ENCODE data around the gene TTC28.

The TTC28 gene

DNA sequence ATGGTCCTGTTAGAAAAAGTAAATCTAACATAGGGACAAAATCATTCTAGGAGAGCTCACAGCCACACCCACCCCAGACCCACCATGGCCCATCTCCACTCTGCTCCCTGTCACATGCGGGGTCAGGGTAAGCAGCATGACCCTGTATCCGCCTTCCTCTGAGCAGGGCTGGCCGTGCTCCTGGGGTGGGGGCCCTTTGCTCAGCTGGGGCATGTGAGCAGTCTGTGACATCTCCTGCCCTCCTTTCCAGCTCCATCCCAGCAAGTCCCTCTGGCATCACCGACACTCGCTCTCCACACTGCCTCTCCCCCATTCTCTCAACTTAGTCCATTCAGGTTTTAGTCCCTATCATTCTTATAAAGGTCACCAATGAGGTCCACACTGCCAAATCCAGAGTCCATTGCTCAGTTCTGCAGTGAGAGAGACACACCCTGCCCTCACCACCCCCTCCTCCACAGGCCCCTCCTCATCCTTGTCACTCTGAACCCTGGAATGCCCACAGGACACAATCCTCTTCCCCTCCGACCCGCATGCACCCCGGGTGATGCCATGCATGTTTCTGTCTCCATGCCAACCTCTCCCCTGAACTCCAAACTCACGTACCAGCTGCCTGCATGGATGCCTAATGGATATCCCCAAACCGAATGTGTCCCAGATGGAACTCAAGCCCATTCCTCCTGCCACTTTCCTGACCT is 695.5 kb downstream of the TTC28 start:
- in situ Hi-C loops (cut with MboI; ENCODE audit: low sequenced_read_pairs), result no loop called here

DNA sequence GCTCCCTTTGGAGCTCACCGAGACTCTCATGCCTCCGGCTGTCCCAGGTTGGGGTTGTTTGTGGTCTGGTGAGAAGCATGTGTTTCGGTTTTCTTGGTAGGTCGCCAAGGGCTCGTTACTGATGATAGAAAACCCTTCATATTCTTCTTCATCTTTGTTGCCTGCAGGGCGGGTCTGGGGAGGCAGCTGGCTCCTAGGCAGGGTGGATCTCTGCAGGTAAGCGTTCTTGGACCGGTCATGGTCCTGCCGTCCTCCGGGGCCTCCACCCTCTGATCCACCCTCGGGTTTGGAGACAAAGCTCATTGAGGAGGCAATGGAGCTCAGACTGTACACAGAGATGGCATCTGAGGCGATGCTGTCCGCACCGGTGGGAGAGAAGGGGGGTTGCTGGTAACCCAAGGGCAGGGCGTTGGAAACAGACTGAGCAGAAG is 696.3 kb downstream of the TTC28 start:
- in situ Hi-C loops (cut with MboI; ENCODE audit: low sequenced_read_pairs), result no loop called here

DNA sequence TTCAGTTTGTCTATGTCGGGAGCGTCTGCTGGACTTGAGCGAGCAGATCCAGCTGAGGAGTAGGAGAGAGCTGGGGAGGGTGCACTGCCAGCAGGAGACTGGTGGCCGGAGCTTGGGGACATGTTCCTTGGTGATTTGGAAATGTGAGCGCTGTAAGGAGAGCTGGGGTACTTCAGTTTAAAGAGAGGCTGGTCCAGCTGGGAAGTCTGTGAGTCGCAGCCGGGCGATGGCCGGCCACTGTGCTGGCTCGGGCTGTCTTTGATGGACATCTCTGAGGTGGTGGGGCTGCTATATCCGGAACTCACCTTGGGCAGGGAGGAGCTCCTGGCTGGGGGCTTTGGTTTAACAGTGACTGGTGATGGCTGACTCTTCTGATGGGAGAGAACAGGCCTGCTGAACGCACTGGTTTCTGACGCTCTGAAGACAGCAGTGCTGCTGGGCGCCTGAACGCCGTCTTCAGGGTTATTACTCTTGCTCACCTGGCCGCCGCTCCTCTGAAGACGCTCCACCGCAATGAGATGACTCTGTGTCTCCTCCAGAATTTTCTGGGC is 696.9 kb downstream of the TTC28 start:
- in situ Hi-C loops (cut with MboI; ENCODE audit: low sequenced_read_pairs), result no loop called here

DNA sequence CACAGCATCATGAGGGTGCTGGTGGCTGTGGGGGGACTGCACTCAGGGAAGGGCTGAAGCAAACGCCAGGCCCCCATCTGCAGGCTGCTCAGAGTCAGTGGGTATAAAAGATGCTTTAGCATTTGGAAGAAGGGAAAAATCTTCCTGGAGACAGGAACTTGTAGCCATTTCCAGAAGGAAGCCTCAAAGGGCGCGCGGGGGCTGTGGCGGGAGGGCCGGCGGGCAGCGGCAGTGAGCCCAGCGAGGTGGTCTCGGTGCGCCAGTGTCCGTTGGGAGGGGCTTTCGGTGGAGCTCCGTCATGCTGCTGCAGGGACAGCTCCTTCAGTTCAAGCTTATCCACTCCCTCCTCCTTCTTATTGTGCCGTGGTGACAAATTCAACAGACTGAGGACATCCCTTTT is 697.5 kb downstream of the TTC28 start:
- in situ Hi-C loops (cut with MboI; ENCODE audit: low sequenced_read_pairs), result no loop called here

DNA sequence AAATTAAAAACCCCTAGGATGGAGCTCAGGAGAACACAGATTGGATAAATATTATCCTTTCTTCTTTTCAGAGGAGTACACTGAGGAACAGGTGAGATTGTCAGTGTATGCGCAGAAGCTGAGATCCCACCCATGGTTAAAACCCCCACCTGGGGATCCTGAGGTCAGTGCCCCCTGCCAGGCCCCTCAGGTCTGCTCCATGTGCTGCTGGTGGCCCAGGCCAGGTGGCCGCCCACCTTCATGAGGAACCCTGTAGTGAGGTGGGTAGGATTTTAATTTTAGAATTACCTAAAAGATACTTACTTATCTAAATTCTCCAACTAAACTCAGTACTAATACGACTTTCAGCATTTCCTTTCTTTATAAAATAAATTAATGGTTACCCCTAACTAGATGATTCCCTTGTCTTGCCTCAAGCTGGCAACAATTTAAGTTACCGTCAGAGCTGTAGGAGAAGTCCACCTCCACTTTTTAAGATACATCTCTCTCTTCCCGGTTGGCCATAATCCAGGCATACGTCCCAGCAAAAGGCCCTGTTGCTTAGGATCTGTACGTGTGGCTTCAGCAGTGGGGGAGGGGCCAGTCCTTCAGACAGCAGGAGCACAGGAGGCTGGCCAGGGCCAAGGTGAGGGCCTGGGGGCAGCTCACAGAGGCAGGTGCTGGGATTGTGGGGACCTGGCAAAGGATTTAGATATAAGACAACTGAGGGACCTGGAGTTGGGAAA is 699.1 kb downstream of the TTC28 start:
- in situ Hi-C loops (cut with MboI; ENCODE audit: low sequenced_read_pairs), result no loop called here

DNA sequence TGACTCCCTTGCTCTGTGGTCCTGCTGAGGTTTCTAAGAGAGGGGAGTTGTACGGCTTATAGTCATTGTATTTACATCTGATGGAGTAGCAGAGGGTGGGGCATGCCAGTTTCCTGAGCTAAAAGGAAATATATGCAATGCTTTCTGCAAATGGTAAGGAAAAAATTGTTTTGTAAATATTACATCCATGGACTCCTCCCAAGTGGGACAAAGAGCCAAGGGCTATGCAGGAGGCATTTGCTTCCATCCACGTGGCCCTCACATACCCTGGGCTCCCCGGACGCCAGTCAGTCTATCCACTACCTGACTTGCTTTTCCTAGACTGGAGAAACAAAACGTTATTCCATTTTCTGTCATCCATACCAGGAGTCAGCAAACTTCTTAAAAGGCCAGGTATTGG is 700.8 kb downstream of the TTC28 start:
- in situ Hi-C loops (cut with MboI; ENCODE audit: low sequenced_read_pairs), result no loop called here

DNA sequence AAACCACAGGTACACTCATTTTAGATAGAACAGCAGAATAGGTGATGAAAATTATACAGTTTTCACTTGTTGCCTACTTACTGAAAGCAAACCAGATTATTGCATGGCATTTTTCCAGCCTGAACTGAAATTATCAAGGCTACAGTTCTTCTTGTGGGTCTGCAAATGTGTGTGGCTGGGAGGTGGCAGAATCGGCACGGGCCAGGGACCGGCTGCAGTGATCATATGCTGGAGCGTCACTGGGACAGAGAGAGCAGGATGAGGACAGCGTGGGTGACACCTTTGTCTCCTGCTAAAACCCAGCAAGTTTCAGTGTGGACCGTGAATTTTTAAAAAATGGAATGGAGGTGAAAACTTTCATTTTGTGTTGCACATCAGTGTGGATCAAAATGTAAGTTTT is 701.3 kb downstream of the TTC28 start:
- in situ Hi-C loops (cut with MboI; ENCODE audit: low sequenced_read_pairs), result no loop called here

DNA sequence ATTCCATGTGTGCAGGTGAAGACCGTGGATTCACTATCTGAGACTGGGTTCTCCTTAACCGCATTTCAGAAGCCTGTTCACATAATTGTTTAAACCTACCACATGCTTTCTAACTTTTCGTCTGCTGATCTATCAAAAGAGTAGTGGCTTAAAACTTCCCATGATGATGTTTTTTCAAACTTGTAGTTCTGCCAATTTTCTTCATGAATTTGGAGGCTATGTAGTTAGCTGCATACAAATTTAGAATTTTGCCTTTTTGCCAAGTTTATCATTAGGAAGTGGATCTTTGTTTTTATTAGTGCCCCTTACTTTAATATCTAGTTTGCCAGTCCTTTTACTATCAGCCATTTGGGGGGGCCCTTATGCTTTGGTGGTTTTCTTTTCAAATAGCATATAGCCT is 703.1 kb downstream of the TTC28 start:
- in situ Hi-C loops (cut with MboI; ENCODE audit: low sequenced_read_pairs), result no loop called here

DNA sequence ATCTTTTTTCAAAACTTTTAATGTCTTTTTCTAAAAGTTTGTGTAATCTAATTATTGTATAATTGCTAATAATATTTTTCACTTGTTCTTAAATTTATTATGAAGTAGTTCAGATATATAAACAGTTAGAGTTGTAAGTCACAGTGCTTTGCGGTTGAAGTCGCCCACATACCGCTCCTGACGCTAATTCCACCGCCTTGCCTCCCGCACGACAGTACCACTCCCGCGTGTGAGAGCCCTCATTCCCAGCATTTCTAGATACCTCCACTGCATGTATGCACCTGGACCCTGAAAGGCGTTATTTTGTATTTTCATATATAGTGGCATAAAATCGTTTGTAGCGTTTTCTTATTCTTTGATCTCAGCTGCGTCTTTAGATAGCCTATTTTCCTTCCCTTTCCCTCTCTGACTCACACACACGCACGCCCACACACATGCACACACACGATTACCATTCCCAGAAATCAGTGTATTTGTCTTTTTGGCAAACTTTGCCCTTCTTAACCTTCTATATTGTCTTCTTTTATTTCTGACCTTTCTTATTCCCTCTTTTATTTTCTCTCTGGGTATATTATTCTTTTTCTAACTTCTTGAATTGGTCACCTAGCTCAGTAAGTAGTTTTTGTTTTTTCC is 704.1 kb downstream of the TTC28 start:
- in situ Hi-C loops (cut with MboI; ENCODE audit: low sequenced_read_pairs), result no loop called here

DNA sequence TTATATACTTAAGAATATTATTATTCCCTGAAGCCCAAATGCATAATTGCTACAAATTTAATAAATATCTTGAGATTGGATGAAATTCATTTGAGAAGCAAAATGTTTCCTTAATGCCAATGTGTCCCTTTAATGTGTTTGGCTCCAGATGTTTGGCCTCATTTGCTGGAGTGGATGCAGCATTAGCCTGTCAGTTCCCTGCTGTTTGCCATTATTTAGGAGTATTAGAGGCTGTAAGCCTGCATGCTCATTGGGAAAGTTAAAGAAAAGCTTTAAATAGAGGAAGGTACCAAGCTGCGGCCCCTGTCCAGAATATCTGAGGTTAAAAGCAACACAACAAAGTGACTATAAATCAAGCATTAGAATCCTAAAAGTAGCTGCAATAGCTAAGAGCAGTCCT is 705.8 kb downstream of the TTC28 start:
- in situ Hi-C loops (cut with MboI; ENCODE audit: low sequenced_read_pairs), result no loop called here

DNA sequence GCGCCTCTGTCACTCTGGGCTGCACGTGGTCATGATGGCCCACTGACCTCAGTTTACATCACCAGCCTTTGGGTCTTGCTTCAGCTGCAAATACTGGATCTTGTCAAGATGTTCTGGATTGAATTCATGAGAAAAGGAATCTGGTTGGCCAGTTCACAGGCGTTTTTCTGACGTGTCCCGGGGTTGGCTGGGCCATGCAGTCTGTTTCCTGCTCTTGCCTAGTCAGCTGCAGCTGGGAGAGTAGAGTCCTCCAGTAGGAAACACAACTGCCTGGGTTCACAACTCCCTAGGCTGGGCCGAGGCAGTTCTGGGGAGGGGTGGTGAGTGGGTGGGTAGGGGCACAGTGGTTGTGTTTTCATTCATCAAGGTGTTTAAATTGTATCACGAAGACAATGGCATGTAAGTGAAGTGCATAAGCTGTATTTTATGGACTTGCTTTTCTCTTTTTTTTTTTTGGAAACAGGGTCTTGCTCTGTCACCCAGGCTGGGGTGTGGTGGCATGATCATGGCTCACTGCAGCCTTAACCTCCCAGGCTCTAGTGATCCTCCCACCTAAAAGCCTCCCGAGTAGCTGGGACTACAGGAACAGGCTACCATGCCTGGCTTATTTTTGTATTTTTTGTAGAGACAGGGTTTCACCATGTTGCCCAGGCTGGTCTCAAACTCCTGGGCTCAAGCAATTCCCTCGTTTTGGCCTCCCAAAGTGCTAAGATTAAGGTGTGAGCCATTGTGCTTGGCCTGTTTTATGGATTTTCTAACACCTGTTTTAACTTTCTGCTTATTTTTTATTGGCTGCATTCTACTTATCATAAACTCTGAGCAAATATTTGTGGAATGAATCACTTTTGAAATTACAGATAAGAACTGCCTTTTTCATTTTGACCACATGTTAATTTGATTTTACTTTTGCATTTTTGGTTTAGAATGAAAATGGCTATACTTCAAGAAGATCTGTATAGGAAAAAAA is 706.6 kb downstream of the TTC28 start:
- in situ Hi-C loops (cut with MboI; ENCODE audit: low sequenced_read_pairs), result no loop called here

DNA sequence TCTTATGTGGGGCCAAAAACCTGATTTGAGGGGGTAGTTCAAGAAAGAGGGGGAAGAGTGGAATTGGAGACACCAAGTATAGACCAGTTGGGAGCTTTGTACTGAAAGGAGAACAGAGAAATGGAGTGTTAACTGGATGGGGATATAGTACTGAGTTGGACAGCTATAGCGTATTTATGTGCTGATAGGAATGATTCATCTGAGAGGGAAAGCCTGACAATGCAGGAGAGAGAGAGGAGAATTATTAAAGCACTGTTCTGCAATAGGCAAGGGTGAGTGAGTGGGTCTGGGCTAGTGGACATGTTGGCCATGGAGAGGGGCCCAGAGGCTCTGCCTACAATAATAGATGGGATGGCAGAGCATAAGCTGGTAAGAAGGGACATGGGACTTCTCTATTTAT is 707.7 kb downstream of the TTC28 start:
- in situ Hi-C loops (cut with MboI; ENCODE audit: low sequenced_read_pairs), result no loop called here

DNA sequence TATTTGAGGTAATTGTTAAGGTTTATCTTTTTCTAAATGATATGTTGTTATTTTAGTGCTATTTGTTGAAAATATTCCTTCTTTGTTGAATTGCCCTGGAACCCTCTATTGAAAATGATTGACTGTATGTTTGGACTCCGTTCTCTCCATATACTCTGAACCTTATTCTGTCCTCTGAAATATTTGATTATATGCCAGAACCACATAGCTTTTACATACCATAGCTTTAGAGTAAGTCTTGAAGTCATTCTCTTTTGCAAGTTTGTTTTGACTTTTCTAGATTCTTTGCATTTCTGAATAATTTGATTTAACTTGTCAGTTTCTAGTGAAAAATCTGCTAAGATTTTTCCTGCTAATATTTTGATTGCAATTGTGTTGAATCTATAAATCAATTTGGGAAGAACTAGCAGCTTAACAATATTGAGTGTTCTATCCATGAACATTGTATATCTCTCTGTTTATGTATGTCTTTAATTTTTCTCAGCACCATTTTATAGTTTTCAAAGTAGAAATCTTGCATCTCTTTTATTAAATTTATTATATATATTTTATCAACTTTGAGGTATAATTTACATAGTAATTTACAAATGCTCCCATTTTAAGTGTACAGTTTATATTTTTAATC is 708.9 kb downstream of the TTC28 start:
- in situ Hi-C loops (cut with MboI; ENCODE audit: low sequenced_read_pairs), result no loop called here

DNA sequence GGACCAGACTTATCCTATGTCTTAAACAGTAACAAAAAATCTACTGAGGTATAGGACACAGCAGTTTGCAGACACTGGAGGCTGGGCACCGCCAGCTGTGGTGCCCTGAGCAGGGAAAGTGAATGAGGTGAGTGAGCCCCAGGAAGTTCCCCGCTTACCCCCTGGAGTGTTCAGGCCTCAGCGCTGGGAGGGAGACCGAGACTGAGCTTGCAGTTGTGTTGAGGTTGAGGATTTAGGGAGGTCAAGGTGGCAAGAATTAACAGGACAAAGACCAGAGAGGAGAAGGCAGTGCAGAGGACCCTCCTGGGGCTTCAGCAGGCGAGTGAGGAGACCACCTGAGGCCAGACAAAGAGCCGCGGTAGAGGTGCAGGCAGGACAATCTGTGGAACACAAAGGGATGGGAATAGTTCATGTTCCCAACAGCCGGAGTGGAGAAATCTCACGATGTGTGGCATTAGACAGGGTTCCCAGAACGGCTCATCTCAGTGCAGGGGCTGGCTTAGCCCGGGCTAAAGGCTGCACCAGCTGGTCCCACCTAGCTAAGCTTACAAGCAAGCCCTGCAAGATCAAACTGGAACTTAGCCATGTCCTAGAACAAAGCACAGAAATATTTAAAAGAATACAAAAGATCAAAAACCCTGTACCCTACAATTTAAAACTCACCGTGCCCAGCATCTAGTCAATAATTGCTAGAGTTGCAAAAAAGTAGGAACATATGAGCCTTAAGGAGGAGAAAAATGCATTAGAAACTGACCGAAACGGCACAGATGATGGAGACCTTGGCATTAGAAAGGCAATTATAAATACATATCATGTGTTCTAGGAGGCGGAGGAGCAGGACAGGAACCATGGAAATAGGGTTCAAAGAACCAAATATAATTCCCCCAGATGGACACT is 713.2 kb downstream of the TTC28 start:
- in situ Hi-C loops (cut with MboI; ENCODE audit: low sequenced_read_pairs), result no loop called here

DNA sequence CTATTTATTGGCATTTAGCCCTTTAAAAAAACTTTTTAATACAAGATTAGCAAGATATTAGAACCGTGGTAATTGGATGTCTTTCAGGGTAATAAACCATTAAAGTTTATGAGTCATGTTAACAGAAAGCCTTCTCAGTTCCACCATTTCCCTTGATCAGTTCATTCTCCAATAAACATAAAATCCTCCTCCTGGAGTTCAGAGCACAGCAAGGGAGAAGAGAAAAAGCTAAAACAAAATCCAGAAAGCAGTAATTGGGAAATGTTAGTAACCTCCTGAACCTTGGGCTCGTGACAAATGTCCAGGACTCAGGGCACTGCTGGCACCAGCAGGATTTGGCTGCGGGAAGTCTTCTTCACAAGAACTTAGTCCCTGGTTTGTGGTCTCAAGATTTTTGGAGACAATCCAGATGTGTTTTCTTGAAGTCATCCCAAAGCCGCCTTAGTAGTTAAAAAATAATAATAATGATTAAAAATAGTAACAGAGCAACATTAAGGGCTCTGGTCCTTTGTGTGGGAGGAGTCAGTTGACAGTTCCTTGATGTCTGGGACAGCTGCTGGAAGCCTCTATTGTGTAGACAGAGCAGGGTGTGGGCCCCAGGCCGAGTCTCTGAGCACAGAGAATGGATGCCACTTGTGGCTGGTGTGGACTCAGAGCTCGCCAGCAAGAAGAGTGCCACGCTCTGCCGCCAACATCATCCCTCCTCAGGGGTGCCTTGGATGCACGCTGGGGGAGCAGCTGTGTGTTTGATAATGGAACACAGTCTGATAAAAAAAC is 717.2 kb downstream of the TTC28 start:
- in situ Hi-C loops (cut with MboI; ENCODE audit: low sequenced_read_pairs), result no loop called here

DNA sequence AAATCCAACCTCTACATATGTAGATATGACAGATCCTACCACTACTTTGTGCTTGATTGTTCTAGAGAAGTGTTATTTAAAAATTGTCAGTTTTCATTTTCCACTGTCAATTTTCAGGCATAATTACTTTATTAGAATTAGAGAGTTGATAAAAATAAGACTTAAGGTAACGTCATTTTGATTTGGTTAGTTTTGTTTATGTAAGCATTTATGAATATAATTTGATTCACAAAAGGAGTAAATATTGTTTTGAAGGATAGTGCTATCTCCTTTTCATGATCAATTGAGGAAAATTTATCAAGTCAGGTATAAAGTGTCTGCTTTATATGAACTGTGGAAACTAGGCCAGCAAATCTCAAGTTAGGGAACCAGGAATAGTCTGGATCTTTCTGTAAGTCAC is 718.0 kb downstream of the TTC28 start:
- in situ Hi-C loops (cut with MboI; ENCODE audit: low sequenced_read_pairs), result no loop called here

DNA sequence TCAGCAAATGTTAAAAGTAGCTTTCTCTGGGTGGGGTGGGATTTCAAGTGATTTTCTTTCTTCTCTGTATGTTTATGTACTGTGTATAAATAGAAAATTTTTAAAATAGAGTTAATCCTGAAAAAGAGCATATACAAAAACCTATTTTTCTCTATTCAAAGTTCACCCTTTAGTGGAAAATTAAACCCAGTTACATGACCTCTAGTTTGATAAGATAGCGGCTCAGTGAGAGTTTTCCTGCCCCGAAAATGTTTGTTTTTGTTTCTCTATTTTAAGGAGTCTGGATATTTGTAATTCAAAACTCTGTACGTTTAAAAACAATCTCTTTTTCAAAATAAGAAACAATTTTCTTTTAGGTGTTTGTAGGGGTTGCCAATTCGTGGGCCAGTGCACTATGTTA is 718.5 kb downstream of the TTC28 start:
- in situ Hi-C loops (cut with MboI; ENCODE audit: low sequenced_read_pairs), result no loop called here

DNA sequence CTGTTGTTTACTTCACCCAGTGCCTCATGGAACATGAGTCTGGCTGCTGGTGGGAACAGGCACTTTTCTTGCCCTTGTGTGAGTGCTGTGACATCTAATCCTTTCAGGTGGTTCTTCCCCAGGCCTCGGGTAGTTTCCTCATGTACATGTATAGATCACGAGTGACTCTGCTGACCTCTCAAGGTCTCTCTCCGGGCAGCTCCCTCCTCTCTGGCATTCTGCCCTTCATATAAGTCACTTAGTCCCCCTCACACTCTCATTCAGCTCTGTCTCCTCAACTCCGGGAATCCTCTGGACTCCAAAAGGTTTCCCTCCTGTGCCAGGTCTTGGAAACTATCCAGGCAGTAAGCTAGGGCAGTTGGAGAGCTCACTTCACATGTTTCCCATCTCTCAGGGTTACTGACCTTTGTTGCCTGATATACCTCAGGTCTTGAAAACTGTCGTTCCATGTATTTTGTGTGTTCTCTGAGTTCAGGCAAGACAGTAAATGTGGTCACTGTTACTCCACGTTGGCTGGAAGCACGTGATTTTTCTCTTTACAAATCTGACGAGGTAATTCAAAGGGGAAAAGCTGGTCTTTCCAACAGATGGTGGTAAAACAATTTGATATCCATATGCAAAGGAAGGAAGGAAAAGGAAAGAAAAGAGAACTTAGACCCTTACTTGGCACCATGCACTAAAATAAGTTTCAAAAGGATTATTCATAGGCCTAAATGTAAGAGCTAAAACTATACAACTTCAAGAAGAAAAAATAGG is 720.1 kb downstream of the TTC28 start:
- in situ Hi-C loops (cut with MboI; ENCODE audit: low sequenced_read_pairs), result no loop called here
